ENCODE measurements around the gene SLC35E4.
"Not testable (repeated sequence)": the region's sequence is repeated elsewhere in the genome, so short reads cannot be mapped to it uniquely, and the experiment has no call there.

SLC35E4 gene

GRCh38 chr22:30612789-30613188 lies 22.8 kb upstream of the SLC35E4 start:
- DNase-seq (ENCODE audit: low read depth), result no peak

GRCh38 chr22:30614268-30614667 lies 21.3 kb upstream of the SLC35E4 start:
- no peak for DNase-seq (ENCODE audit: low read depth)

GRCh38 chr22:30614879-30615278 lies 20.7 kb upstream of the SLC35E4 start:
- no peak for DNase-seq (ENCODE audit: low read depth)

GRCh38 chr22:30615543-30615954 lies 20.0 kb upstream of the SLC35E4 start:
- no peak for DNase-seq (ENCODE audit: low read depth)

GRCh38 chr22:30617819-30618218 lies 17.8 kb upstream of the SLC35E4 start:
- no peak for DNase-seq (ENCODE audit: low read depth)

GRCh38 chr22:30619909-30620308 lies 15.7 kb upstream of the SLC35E4 start:
- not testable (repeated sequence) for DNase-seq (ENCODE audit: low read depth)

GRCh38 chr22:30626413-30626812 lies 9.2 kb upstream of the SLC35E4 start:
- DNase-seq (ENCODE audit: low read depth), result no peak

GRCh38 chr22:30627471-30627870 lies 8.1 kb upstream of the SLC35E4 start:
- DNase-seq (ENCODE audit: low read depth), result no peak

- DNase-seq (ENCODE audit: low read depth), result no peak
Measured at GRCh38 chr22:30628491-30628890, 7.1 kb upstream of the SLC35E4 start.

GRCh38 chr22:30631469-30631868 lies 4.1 kb upstream of the SLC35E4 start:
- DNase-seq (ENCODE audit: low read depth), result not testable (repeated sequence)

- peak; percentile 66 for DNase-seq (ENCODE audit: low read depth)
Measured at GRCh38 chr22:30634471-30635233, 929 bp upstream of the SLC35E4 start.

GRCh38 chr22:30636226-30637077 lies 871 bp downstream of the SLC35E4 start:
- no peak for DNase-seq (ENCODE audit: low read depth)

GRCh38 chr22:30637701-30638114 lies 2.1 kb downstream of the SLC35E4 start:
- no peak for DNase-seq (ENCODE audit: low read depth)

GRCh38 chr22:30640361-30640760 lies 4.8 kb downstream of the SLC35E4 start:
- no peak for DNase-seq (ENCODE audit: low read depth)

- no peak for DNase-seq (ENCODE audit: low read depth)
Measured at GRCh38 chr22:30640839-30641430, 5.4 kb downstream of the SLC35E4 start.

- no peak for DNase-seq (ENCODE audit: low read depth)
Measured at GRCh38 chr22:30643055-30643875, 7.7 kb downstream of the SLC35E4 start.

GRCh38 chr22:30646518-30647160 lies 11.1 kb downstream of the SLC35E4 start:
- no peak for DNase-seq (ENCODE audit: low read depth)

GRCh38 chr22:30647536-30647935 lies 12.0 kb downstream of the SLC35E4 start:
- DNase-seq (ENCODE audit: low read depth), result no peak

- no peak for DNase-seq (ENCODE audit: low read depth)
Measured at GRCh38 chr22:30648825-30649224, 13.2 kb downstream of the SLC35E4 start.

- DNase-seq (ENCODE audit: low read depth), result no peak
Measured at GRCh38 chr22:30649430-30650007, 13.9 kb downstream of the SLC35E4 start.

- no peak for DNase-seq (ENCODE audit: low read depth)
Measured at GRCh38 chr22:30650508-30651116, 15.0 kb downstream of the SLC35E4 start.
